HG03139 (cell line): ENCODE results near the gene UNC13D.
"Not testable (repeated sequence)": the region's sequence is repeated elsewhere in the genome, so short reads cannot be mapped to it uniquely, and the experiment has no call there.

Experiments
- ATAC-seq: cut with Tn5 transposase; IDR thresholded peaks from one replicate; pipeline ENCODE4 v1.9.1; 2021; ENCODE audit not compliant: unreplicated experiment

UNC13D gene

GRCh38 chr17:75822119-75822799, 21.9 kb downstream of the UNC13D start:
- no peak for ATAC-seq

GRCh38 chr17:75821552-75821951, 22.7 kb downstream of the UNC13D start:
- ATAC-seq, result no peak

GRCh38 chr17:75820094-75821080, 23.8 kb downstream of the UNC13D start:
- no peak for ATAC-seq

- no peak for ATAC-seq
Observed at GRCh38 chr17:75819678-75820077, 24.5 kb downstream of the UNC13D start.

- ATAC-seq, result no peak
Observed at GRCh38 chr17:75819116-75819515, 25.1 kb downstream of the UNC13D start.

- ATAC-seq, result no peak
Observed at GRCh38 chr17:75818326-75818885, 25.8 kb downstream of the UNC13D start.

GRCh38 chr17:75817571-75817970, 26.6 kb downstream of the UNC13D start:
- no peak for ATAC-seq

GRCh38 chr17:75816693-75817092, 27.5 kb downstream of the UNC13D start:
- ATAC-seq, result no peak

GRCh38 chr17:75815399-75815798, 28.8 kb downstream of the UNC13D start:
- ATAC-seq, result no peak

GRCh38 chr17:75814900-75815373, 29.3 kb downstream of the UNC13D start:
- ATAC-seq, result no peak

GRCh38 chr17:75814021-75814395, 30.2 kb downstream of the UNC13D start:
- ATAC-seq, result no peak

- no peak for ATAC-seq
Observed at GRCh38 chr17:75813081-75814020, 30.9 kb downstream of the UNC13D start.

- no peak for ATAC-seq
Observed at GRCh38 chr17:75812096-75813013, 31.8 kb downstream of the UNC13D start.

GRCh38 chr17:75811174-75811573, 33.0 kb downstream of the UNC13D start:
- ATAC-seq, result no peak

GRCh38 chr17:75810756-75811155, 33.4 kb downstream of the UNC13D start:
- ATAC-seq, result not testable (repeated sequence)

GRCh38 chr17:75810216-75810615, 34.0 kb downstream of the UNC13D start:
- no peak for ATAC-seq

GRCh38 chr17:75809631-75810111, 34.5 kb downstream of the UNC13D start:
- no peak for ATAC-seq

GRCh38 chr17:75808905-75809621, 35.1 kb downstream of the UNC13D start:
- ATAC-seq, result no peak

- ATAC-seq, result no peak
Observed at GRCh38 chr17:75808549-75808904, 35.7 kb downstream of the UNC13D start.
